ENCODE data around the gene PGLYRP2.

Gene PGLYRP2

DNA sequence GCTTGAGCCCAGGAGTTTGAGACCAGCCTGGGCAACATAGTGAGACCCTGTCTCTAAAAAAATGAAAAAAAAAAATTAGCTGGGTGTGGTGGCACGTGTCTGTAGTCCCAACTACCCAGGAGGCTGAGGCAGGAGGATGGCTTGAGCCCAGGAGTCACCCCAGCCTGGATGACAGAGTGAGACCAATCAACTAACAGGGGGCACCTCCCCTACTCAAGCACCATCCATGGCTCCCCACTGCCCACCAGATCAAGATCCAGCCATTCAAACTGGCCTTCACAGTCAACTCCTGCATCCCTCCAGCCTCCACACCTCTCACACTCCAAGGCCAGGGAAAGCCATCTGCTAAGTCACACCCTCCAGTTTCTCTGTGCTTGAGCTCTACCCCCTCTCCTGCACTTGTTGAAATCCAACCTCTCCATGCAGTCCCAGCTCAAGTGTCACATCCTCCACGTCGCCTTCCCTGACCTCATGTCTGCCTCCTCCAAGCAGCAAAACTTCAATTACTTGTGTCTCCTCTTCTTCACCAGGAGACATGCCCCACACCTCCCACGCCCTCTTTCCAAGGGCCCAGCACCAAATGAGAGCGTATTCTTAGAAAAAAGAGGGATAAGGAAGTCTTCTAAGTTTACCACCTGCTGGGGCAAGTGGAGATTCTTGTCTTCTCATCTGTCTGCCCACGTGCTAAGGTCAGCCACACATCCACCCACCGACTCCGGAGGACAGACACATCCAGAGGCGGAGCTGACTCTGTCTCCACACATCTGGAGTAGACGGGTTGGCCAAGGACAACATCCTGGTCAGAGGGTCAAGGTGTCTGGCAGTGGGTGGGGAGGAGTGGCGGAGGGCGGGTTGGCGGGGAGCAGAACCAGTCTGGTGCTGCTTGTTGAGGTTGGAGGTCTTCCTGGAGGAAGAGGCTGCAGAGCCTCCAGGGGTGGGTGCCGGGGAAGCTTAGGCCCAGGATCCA is 28.1 kb upstream of the PGLYRP2 start:
- DNase-seq (ENCODE audit: low read depth), result no peak
- H3K4me3 ChIP-seq (ENCODE audit: low read depth, low read length), result no peak overlapping the region
- TF ChIP-seq, protein P1, sequence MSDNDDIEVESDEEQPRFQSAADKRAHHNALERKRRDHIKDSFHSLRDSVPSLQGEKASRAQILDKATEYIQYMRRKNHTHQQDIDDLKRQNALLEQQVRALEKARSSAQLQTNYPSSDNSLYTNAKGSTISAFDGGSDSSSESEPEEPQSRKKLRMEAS (IDR thresholded peaks at IDR 0.05; ENCODE audit: low read depth, low read length), result 0 out of 2 replicates have a peak, but pooled peaks have one; percentile 4
- no peak for TF ChIP-seq MYC (IDR thresholded peaks at IDR 0.05; ENCODE audit: low read depth, low read length)

DNA sequence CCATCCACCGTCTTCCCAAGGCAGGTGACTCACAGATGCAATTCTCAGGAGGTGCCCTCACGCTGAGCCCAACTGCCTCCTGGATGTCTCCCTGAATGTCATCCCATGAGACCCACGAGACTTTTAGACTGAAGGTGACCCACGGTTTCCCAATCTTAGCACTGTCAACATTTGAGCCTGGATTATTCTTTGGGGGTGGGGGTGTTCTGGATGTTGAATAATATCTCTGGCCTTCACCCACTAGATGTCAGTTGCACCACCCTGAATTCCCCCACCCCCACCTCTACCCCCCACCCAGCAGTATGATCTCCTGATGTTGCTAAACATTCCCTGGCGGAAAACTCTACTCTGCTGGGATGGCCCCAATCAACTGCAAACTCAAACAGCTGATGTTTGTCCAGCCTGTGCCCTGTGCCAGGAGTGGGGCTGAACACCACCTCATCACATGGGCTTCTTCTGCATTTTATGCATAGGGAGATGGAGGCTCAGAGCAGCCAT is 26.8 kb upstream of the PGLYRP2 start:
- TF ChIP-seq, protein P2, sequence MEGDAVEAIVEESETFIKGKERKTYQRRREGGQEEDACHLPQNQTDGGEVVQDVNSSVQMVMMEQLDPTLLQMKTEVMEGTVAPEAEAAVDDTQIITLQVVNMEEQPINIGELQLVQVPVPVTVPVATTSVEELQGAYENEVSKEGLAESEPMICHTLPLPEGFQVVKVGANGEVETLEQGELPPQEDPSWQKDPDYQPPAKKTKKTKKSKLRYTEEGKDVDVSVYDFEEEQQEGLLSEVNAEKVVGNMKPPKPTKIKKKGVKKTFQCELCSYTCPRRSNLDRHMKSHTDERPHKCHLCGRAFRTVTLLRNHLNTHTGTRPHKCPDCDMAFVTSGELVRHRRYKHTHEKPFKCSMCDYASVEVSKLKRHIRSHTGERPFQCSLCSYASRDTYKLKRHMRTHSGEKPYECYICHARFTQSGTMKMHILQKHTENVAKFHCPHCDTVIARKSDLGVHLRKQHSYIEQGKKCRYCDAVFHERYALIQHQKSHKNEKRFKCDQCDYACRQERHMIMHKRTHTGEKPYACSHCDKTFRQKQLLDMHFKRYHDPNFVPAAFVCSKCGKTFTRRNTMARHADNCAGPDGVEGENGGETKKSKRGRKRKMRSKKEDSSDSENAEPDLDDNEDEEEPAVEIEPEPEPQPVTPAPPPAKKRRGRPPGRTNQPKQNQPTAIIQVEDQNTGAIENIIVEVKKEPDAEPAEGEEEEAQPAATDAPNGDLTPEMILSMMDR (IDR thresholded peaks at IDR 0.05; ENCODE audit: low read depth, low read length), result no peak
- no peak for TF ChIP-seq MYC (IDR thresholded peaks at IDR 0.05; ENCODE audit: low read depth, low read length)
- TF ChIP-seq POLR2A (IDR thresholded peaks at IDR 0.05; ENCODE audit: extremely low read depth, insufficient read length), result no peak
- TF ChIP-seq, protein P1 (IDR thresholded peaks at IDR 0.05; ENCODE audit: low read depth, low read length), result no peak
- no peak for DNase-seq (ENCODE audit: low read depth)
- H3K4me3 ChIP-seq (ENCODE audit: low read depth, low read length), result no peak overlapping the region

DNA sequence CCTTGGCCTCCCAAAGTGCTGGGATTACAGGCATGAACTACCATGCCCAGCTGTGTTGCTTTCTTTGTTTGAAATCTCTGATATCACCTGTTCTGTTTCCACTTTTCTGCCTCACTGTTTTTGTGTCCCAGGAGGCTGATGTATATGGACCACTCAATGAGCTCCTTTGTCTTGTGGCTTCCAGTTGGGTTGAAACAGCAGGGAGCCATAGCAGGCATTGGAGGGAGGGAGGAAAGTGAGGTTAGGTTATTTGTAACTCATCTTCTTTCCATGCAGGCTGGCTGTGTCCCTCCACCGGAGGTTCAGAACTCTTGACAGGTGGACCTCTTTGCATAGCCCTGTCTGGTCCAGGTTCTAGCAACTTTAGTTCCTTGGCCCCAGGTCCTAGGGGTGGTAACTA is 23.0 kb upstream of the PGLYRP2 start:
- no peak for DNase-seq (ENCODE audit: low read depth)
- no peak overlapping the region for H3K4me3 ChIP-seq (ENCODE audit: low read depth, low read length)
- TF ChIP-seq, protein P1 (IDR thresholded peaks at IDR 0.05; ENCODE audit: low read depth, low read length), result no peak
- TF ChIP-seq MYC (IDR thresholded peaks at IDR 0.05; ENCODE audit: low read depth, low read length) (no peak), POLR2A (IDR thresholded peaks at IDR 0.05; ENCODE audit: extremely low read depth, insufficient read length) (no peak)
- TF ChIP-seq, protein P2 (IDR thresholded peaks at IDR 0.05; ENCODE audit: low read depth, low read length), result no peak

DNA sequence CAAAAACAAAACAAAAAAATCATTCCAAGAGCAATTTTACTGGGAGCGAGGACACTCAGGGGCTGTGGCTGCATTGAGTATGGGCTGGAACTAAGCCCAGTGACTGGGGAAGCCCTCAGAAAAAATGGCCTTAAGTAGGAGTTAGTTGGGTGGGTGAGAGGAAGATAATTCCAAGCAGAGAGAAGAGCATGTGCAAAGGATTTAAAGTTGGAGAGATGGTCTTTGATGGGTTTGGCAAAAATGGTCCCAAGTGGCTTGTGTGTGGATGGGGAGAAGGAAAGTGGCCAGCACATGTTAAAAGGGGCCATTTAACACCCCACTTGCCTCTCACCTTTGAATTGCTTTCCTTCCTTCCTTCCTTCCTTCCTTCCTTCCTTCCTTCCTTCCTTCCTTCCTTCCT is 22.3 kb upstream of the PGLYRP2 start:
- no peak overlapping the region for H3K4me3 ChIP-seq (ENCODE audit: low read depth, low read length)
- no peak for DNase-seq (ENCODE audit: low read depth)
- TF ChIP-seq MYC (IDR thresholded peaks at IDR 0.05; ENCODE audit: low read depth, low read length), result no peak
- no peak for TF ChIP-seq POLR2A (IDR thresholded peaks at IDR 0.05; ENCODE audit: extremely low read depth, insufficient read length)

DNA sequence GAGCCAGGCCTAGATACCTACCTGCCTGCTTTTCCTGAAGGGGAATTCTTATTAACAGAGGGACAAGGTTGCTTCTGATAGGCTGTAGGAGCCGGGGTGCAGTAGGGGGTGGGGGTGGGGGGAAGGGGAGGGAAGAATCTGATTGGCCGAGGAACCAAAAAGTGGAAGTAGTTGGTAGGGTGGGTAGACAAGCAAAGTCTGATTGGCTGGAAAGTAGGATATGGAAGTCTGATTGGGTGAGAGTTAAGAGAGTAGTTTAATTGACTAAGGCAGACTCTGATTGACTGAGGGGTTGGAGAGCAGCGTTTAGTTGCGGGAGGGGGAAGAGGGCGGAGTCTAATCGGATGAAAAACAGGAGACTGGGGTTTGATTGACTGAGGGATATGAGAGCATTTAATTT is 19.6 kb upstream of the PGLYRP2 start:
- DNase-seq (ENCODE audit: low read depth), result peak; percentile 34
- TF ChIP-seq, protein P2 (IDR thresholded peaks at IDR 0.05; ENCODE audit: low read depth, low read length), result no peak
- TF ChIP-seq, protein P1 (IDR thresholded peaks at IDR 0.05; ENCODE audit: low read depth, low read length), result no peak
- no peak for TF ChIP-seq MYC (IDR thresholded peaks at IDR 0.05; ENCODE audit: low read depth, low read length)
- TF ChIP-seq POLR2A (IDR thresholded peaks at IDR 0.05; ENCODE audit: extremely low read depth, insufficient read length), result no peak
- no peak overlapping the region for H3K4me3 ChIP-seq (ENCODE audit: low read depth, low read length)

DNA sequence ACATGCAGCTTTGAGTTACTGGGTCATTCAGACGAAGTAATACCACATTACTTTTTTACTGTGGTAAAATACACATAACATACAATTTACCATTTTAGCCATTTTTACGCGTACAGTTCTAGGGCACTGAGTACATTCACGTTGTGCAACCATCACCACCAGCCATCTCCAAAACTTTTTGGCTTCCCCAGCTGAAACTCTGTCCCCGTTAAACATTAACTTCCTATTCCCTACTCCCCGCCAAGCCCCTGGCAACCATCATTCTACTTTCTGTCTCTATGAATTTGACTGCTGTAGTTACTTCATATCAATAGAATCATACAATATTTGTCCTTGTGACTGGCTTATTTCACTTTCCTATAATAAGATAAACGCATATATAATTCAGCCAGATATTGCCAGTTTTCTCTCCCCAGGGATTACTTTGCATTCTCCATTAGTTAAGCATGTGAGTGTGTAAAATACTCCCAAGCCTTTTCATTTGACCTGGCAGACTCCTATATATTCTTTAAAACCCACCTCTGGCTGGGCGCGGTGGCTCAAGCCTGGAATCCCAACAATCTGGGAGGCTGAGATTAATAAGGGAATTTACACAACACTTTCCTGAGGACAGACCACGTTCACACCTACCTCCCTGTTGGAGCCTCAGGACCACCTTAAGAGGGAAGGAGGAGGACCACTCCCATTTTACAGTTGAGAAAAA is 19.0 kb upstream of the PGLYRP2 start:
- no peak overlapping the region for H3K4me3 ChIP-seq (ENCODE audit: low read depth, low read length)
- DNase-seq (ENCODE audit: low read depth), result no peak
- no peak for TF ChIP-seq MYC (IDR thresholded peaks at IDR 0.05; ENCODE audit: low read depth, low read length)

DNA sequence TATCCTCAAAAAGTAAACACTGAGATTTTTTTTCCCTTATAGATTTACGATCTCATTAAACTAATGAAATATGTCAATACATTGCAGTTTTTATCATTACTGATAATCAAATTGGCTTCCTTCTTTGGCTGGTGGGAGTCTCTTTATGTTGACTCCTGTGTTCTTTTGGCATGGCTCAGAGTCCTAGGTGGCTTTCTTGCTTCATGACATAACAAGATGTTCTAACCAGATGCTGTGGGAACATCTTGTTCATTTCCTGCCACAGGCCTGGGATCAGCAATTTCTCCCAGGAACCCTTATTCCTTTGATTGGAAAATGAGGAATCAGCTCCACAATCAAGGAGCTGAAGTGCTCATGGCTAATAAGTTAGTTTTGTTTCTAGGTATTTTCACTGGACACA is 15.8 kb upstream of the PGLYRP2 start:
- H3K4me3 ChIP-seq (ENCODE audit: low read depth, low read length), result no peak overlapping the region
- DNase-seq (ENCODE audit: low read depth), result no peak
- TF ChIP-seq, protein P1 (IDR thresholded peaks at IDR 0.05; ENCODE audit: low read depth, low read length), result no peak
